PC-9 (cell line): ENCODE data around the gene PIGN.

Experiments used
- EZH2 ChIP-seq: fragments of 200-600 bp; sonication (generic); IDR thresholded peaks from 2 replicates; pipeline ENCODE4 v1.8.0; 2017; ENCODE audit warnings: antibody characterized with exemption, low read depth
- TF ChIP-seq, protein P1 (sequence below): fragments of 200-600 bp; sonication (generic); conservative IDR thresholded peaks from 2 replicates; pipeline ENCODE4 v1.6.1; 2017; ENCODE audit warnings: mixed run types, antibody characterized with exemption, mild to moderate bottlenecking, moderate library complexity

DNA sequence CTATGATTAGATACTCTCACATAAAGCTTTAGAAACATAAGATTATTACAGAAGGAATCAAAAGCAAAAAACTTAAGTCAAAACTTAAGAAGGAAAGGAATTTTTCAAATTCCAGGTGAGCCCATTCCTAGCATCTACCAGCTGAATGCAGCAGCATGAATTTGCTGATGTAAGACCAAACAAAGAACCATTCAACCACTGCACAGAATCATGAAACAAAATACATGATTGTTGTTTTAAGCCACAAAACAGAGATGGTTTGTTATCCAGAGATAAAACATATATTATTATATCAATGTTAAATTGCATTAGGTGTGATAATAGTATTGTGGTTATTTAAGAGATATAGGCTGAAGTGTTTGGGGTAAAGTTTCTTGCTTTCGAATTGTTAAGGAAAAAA lies 29.0 kb downstream of the PIGN start:
- TF ChIP-seq EZH2: no peak
- TF ChIP-seq, protein P1, sequence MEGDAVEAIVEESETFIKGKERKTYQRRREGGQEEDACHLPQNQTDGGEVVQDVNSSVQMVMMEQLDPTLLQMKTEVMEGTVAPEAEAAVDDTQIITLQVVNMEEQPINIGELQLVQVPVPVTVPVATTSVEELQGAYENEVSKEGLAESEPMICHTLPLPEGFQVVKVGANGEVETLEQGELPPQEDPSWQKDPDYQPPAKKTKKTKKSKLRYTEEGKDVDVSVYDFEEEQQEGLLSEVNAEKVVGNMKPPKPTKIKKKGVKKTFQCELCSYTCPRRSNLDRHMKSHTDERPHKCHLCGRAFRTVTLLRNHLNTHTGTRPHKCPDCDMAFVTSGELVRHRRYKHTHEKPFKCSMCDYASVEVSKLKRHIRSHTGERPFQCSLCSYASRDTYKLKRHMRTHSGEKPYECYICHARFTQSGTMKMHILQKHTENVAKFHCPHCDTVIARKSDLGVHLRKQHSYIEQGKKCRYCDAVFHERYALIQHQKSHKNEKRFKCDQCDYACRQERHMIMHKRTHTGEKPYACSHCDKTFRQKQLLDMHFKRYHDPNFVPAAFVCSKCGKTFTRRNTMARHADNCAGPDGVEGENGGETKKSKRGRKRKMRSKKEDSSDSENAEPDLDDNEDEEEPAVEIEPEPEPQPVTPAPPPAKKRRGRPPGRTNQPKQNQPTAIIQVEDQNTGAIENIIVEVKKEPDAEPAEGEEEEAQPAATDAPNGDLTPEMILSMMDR: no peak
